Stimulated activated CD8-positive, alpha-beta memory T cell treated with anti-CD3 and anti-CD28 coated beads, Interleukin-15, amount 100 ng/mL, for 1 hour (primary cell): Measurements from ENCODE around the gene SDC1.

Experiments used
- DNase-seq: peaks from one replicate; pipeline ENCODE4 v3.0.0-alpha.2; 2020; ENCODE audit warnings: low read depth

SDC1 gene

GRCh38 chr2:20169796-20170703 is 54.9 kb downstream of the SDC1 start:
- no peak for DNase-seq

GRCh38 chr2:20168727-20169696 is 55.9 kb downstream of the SDC1 start:
- DNase-seq, result no peak

GRCh38 chr2:20168048-20168726 is 56.7 kb downstream of the SDC1 start:
- DNase-seq, result no peak

GRCh38 chr2:20167356-20167755 is 57.6 kb downstream of the SDC1 start:
- DNase-seq, result no peak

- no peak for DNase-seq
Observed at GRCh38 chr2:20165677-20166509, 59.0 kb downstream of the SDC1 start.

- DNase-seq, result no peak
Observed at GRCh38 chr2:20164734-20165478, 60.0 kb downstream of the SDC1 start.

GRCh38 chr2:20164061-20164733 is 60.7 kb downstream of the SDC1 start:
- DNase-seq, result no peak

GRCh38 chr2:20159411-20160070 is 65.4 kb downstream of the SDC1 start:
- DNase-seq, result no peak

- no peak for DNase-seq
Observed at GRCh38 chr2:20157193-20157891, 67.6 kb downstream of the SDC1 start.

- no peak for DNase-seq
Observed at GRCh38 chr2:20156836-20157192, 68.1 kb downstream of the SDC1 start.

- no peak for DNase-seq
Observed at GRCh38 chr2:20156076-20156759, 68.7 kb downstream of the SDC1 start.

GRCh38 chr2:20153131-20153851 is 71.6 kb downstream of the SDC1 start:
- no peak for DNase-seq

- DNase-seq, result no peak
Observed at GRCh38 chr2:20150806-20151571, 73.9 kb downstream of the SDC1 start.
